ENCODE measurements around the gene CD3E. TPM values are rescaled to one million over a fixed set of nuclear protein-coding genes. Genes with fewer than 3 reads are reported as not detected.

The CD3E gene
- total and polyA plus RNA-seq, 2 experiments from 2014 or later, result not detected

GRCh38 chr11:118342503-118343161 is 38.1 kb downstream of the CD3E start, which contains the start of gene CD3D:
CD3D (minus strand) TSS chr11:118342705; CDS start chr11:118342607, 98 bp downstream.
- H3K36me3 Mint-ChIP-seq (ENCODE audit: low read depth), result no peaks in the 10 kb centered on the region
- TF ChIP-seq CTCF (conservative IDR thresholded peaks at IDR 0.05; ENCODE audit: low read depth in 2 of 2) (no peak), ZNF114 (CRISPR knock-in tag; IDR thresholded peaks at IDR 0.05) (no peak), EZH2phosphoT487 (IDR thresholded peaks at IDR 0.05; ENCODE audit: unreplicated experiment) (no peak), POLR2AphosphoS5 (IDR thresholded peaks at IDR 0.05; ENCODE audit: low read depth) (no peak), ETS1 (IDR thresholded peaks at IDR 0.05) (no peak), STAT1 (IDR thresholded peaks at IDR 0.05; ENCODE audit: unreplicated experiment) (no peak), CREB1 (CRISPR knock-in tag; IDR thresholded peaks at IDR 0.05; ENCODE audit: low read depth) (no peak), JUNB (IDR thresholded peaks at IDR 0.05; ENCODE audit: unreplicated experiment) (no peak), EZH2 (IDR thresholded peaks at IDR 0.05; ENCODE audit: low read depth, unreplicated experiment) (no peak)

GRCh38 chr11:118343248-118343647 is 38.7 kb downstream of the CD3E start:
- Mint-ChIP-seq H3K9me3 (no peaks in the 10 kb centered on the region; the same call in 2 of the 3 replicates), H3K4me3 (no peak overlapping the region), H3K4me1 (no peaks in the 10 kb centered on the region), H3K27ac (no peak overlapping the region), H3K36me3 (ENCODE audit: low read depth) (no peaks in the 10 kb centered on the region), H3K27me3 (ENCODE audit: insufficient read depth, low read depth, poor library complexity) (peaks cover 10% of the 10 kb centered on the region)
- Histone ChIP-seq H4K20me1 (replicated peaks; ENCODE audit: insufficient read depth) (no peaks in the 10 kb centered on the region), H3K27ac (ENCODE audit: low read depth) (no peak overlapping the region), H3K9me2 (ENCODE audit: insufficient read depth) (no peaks in the 10 kb centered on the region), H3K27me3 (ENCODE audit: insufficient read depth) (0 out of 2 replicates have a peak, but pooled peaks cover 5% of the 10 kb centered on the region), H3K36me3 (ENCODE audit: insufficient read depth) (no peaks in the 10 kb centered on the region), H3K4me1 (ENCODE audit: insufficient read depth) (no peaks in the 10 kb centered on the region), H3F3A (replicated peaks; ENCODE audit: low read depth) (no peaks in the 10 kb centered on the region), H3K4me3 (no peak overlapping the region), H2AFZ (no peak overlapping the region), H3K79me2 (replicated peaks; ENCODE audit: insufficient read depth) (no peaks in the 10 kb centered on the region), H3K4me2 (no peak overlapping the region)
- TF ChIP-seq ZNF331 (CRISPR knock-in tag; IDR thresholded peaks at IDR 0.05; ENCODE audit: low read depth) (no peak), CTCF (conservative IDR thresholded peaks at IDR 0.05; ENCODE audit: low read depth in 2 of 2) (no peak), CREB1 (CRISPR knock-in tag; IDR thresholded peaks at IDR 0.05; ENCODE audit: low read depth) (no peak), JUNB (IDR thresholded peaks at IDR 0.05; ENCODE audit: unreplicated experiment) (no peak), ETS1 (IDR thresholded peaks at IDR 0.05) (no peak), NANOG (IDR thresholded peaks at IDR 0.05; ENCODE audit: borderline replicate concordance) (no peak), STAT1 (IDR thresholded peaks at IDR 0.05; ENCODE audit: unreplicated experiment) (no peak), POLR2AphosphoS5 (IDR thresholded peaks at IDR 0.05; ENCODE audit: low read depth) (no peak), EZH2 (IDR thresholded peaks at IDR 0.05; ENCODE audit: low read depth, unreplicated experiment) (no peak), ZNF114 (CRISPR knock-in tag; IDR thresholded peaks at IDR 0.05) (no peak), REST (IDR thresholded peaks at IDR 0.05; ENCODE audit: unreplicated experiment) (no peak), EZH2phosphoT487 (IDR thresholded peaks at IDR 0.05; ENCODE audit: unreplicated experiment) (no peak)
- DNase-seq (ENCODE audit: low spot score) (no peak), ATAC-seq (no peak)

More at GRCh38 chr11:118342503-118343161, 38.1 kb downstream of the CD3E start, which contains the start of gene CD3D:
- H3F3A ChIP-seq (replicated peaks; ENCODE audit: low read depth), result no peaks in the 10 kb centered on the region
- H3K27me3 ChIP-seq (ENCODE audit: insufficient read depth), result 0 out of 2 replicates have a peak, but pooled peaks cover 5% of the 10 kb centered on the region
- peak within 1 kb of the TSS; percentile 72 for H2AFZ ChIP-seq
- Mint-ChIP-seq H3K27me3 (ENCODE audit: insufficient read depth, low read depth, poor library complexity) (peaks cover 9% of the 10 kb centered on the region), H3K4me3 (no peak within 1 kb of the TSS), H3K9me3 (no peaks in the 10 kb centered on the region; the same call in 2 of the 3 replicates), H3K27ac (no peak within 1 kb of the TSS), H3K4me1 (no peaks in the 10 kb centered on the region)
- DNase-seq (ENCODE audit: low spot score) (peak; percentile 6), ATAC-seq (no peak)
- no peaks in the 10 kb centered on the region for H3K4me1 ChIP-seq (ENCODE audit: insufficient read depth)
- H4K20me1 ChIP-seq (replicated peaks; ENCODE audit: insufficient read depth), result no peaks in the 10 kb centered on the region
- no peaks in the 10 kb centered on the region for H3K36me3 ChIP-seq (ENCODE audit: insufficient read depth)
- H3K79me2 ChIP-seq (replicated peaks; ENCODE audit: insufficient read depth), result no peaks in the 10 kb centered on the region
- no peaks in the 10 kb centered on the region for H3K9me2 ChIP-seq (ENCODE audit: insufficient read depth)
- H3K27ac ChIP-seq (ENCODE audit: low read depth), result no peak within 1 kb of the TSS
- no peak within 1 kb of the TSS for H3K4me3 ChIP-seq
- no peak within 1 kb of the TSS for H3K4me2 ChIP-seq
